Measurements from ENCODE around the gene DNAJB14.

DNA sequence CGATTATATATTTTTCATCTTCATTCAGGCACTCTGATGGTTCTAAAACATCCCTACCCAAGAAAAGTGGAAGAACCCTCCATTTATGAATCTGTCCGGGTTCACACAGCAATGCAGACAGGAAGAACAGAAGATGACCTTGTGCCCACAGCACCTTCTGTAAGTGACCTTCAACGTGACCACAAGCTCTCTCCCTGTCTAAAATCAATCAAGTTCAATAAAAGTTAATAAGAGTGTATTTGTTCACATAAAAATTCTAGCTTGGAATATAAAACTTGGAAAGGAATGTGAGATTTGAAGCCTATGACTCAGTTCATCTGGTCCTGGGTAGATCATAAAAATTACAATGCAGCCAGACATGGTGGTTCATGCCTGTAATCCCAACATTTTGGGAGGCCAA is 93.2 kb downstream of the DNAJB14 start:
- TF ChIP-seq ATF1 (CRISPR knock-in tag; IDR thresholded peaks at IDR 0.05) (no peak), NFYB (CRISPR knock-in tag; conservative IDR thresholded peaks at IDR 0.05; ENCODE audit: low read depth) (no peak), ZNF512 (CRISPR knock-in tag; IDR thresholded peaks at IDR 0.05; ENCODE audit: borderline replicate concordance) (no peak), SP1 (CRISPR knock-in tag; conservative IDR thresholded peaks at IDR 0.05) (no peak), ZNF219 (CRISPR knock-in tag; IDR thresholded peaks at IDR 0.05; ENCODE audit: borderline replicate concordance) (no peak), USF2 (CRISPR knock-in tag; IDR thresholded peaks at IDR 0.05) (no peak)
- TF ChIP-seq, protein P1, sequence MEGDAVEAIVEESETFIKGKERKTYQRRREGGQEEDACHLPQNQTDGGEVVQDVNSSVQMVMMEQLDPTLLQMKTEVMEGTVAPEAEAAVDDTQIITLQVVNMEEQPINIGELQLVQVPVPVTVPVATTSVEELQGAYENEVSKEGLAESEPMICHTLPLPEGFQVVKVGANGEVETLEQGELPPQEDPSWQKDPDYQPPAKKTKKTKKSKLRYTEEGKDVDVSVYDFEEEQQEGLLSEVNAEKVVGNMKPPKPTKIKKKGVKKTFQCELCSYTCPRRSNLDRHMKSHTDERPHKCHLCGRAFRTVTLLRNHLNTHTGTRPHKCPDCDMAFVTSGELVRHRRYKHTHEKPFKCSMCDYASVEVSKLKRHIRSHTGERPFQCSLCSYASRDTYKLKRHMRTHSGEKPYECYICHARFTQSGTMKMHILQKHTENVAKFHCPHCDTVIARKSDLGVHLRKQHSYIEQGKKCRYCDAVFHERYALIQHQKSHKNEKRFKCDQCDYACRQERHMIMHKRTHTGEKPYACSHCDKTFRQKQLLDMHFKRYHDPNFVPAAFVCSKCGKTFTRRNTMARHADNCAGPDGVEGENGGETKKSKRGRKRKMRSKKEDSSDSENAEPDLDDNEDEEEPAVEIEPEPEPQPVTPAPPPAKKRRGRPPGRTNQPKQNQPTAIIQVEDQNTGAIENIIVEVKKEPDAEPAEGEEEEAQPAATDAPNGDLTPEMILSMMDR (IDR thresholded peaks at IDR 0.05), result no peak

Data from WTC11 (cell line).